ENCODE results near the gene ZFAND6. TPM values are rescaled to one million over a fixed set of nuclear protein-coding genes. Genes with fewer than 3 reads are reported as not detected.
A peak's percentile ranks its signal among the peaks of the same experiment; 100 is the strongest.

The ZFAND6 gene
- polyA plus RNA-seq, 3 donors: 41.6 to 106 (median 99.6) TPM

GRCh38 chr15:80081390-80081789 is 21.9 kb downstream of the ZFAND6 start:
- H3K4me1 ChIP-seq (ENCODE audit: control insufficient read depth in 1 of 2, insufficient read depth in 2 of 2, low read length in 2 of 2): peaks cover 12 to 16% of the 10 kb centered on the region in 2 donors
- no peaks in the 10 kb centered on the region for H3K27me3 ChIP-seq (ENCODE audit: control insufficient read depth in 2 of 2, insufficient read depth in 2 of 2, low read length in 2 of 2)
- H2AFZ ChIP-seq (ENCODE audit: insufficient read depth, low read depth, low read length, poor library complexity, severe bottlenecking): no peak overlapping the region
- peak overlapping the region in 5 of 7 donors; percentile 5 to 58 (median 38) for H3K27ac Mint-ChIP-seq
- peak overlapping the region; percentile 32 for H3K4me2 ChIP-seq (replicated peaks; ENCODE audit: extremely low read depth, low read length, poor library complexity, severe bottlenecking)
- intact Hi-C loops (cut with micrococcal nuclease): loop anchor here in 1 of 2 donors (10.0 kb wide), 1 partner anchor 53 kb away; no protein-coding TSS in a partner anchor
- H3K4me3 ChIP-seq (replicated peaks in 1 of 3; ENCODE audit: low read depth in 2 of 3, low read length in 3 of 3): peak overlapping the region in 1 of 3 experiments; percentile 5
- H3K4me3 Mint-ChIP-seq: no peak overlapping the region
- H3K9me3 ChIP-seq (replicated peaks in 1 of 2; ENCODE audit: control insufficient read depth in 1 of 2, insufficient read depth in 1 of 2, low read length in 2 of 2): no peaks in the 10 kb centered on the region
- TF ChIP-seq CTCF (IDR thresholded peaks at IDR 0.05): no peak
- DNase-seq: peak; percentile 72 to 83 (median 82)
- peaks cover 89% of the 10 kb centered on the region for H3K79me2 ChIP-seq (ENCODE audit: insufficient read depth, low read length)
- no peak overlapping the region for H3K9ac ChIP-seq (ENCODE audit: insufficient read depth, low read length, poor library complexity, severe bottlenecking)
- peak overlapping the region in 1 of 2 donors; percentile 69 for H3K27ac ChIP-seq (ENCODE audit: low read depth in 1 of 2, low read length in 2 of 2)
- H4K20me1 ChIP-seq (ENCODE audit: insufficient read depth, low read length): peaks cover 88% of the 10 kb centered on the region
- H3K36me3 ChIP-seq (replicated peaks in 1 of 2; ENCODE audit: control insufficient read depth in 1 of 2, insufficient read depth in 2 of 2, low read length in 2 of 2): peaks cover 3 to 10% of the 10 kb centered on the region in 2 donors
- H3K4me1 Mint-ChIP-seq: peaks cover 21% of the 10 kb centered on the region
- H3K36me3 Mint-ChIP-seq: peaks cover 10 to 17% of the 10 kb centered on the region in 2 donors
- peaks cover 0 to 3% (median 2%) of the 10 kb centered on the region in 7 donors for H3K9me3 Mint-ChIP-seq
- peaks cover 0 to 3% (median 0%) of the 10 kb centered on the region in 3 donors for H3K27me3 Mint-ChIP-seq (ENCODE audit: low read depth in 3 of 3)
- WGBS (ENCODE audit: insufficient coverage): no CpG with 5 or more reads among the region's 2 CpGs

- no peak overlapping the region for H2AFZ ChIP-seq (ENCODE audit: insufficient read depth, low read depth, low read length, poor library complexity, severe bottlenecking)
- no peak overlapping the region for H3K27ac ChIP-seq (ENCODE audit: low read depth in 1 of 2, low read length in 2 of 2)
- intact Hi-C loops (cut with micrococcal nuclease): loop anchor here in 1 of 2 donors (10.0 kb wide), 1 partner anchor 48 kb away; no protein-coding TSS in a partner anchor
- no peaks in the 10 kb centered on the region for H3K27me3 Mint-ChIP-seq (ENCODE audit: low read depth in 3 of 3)
- peaks cover 97% of the 10 kb centered on the region for H4K20me1 ChIP-seq (ENCODE audit: insufficient read depth, low read length)
- no peaks in the 10 kb centered on the region for H3K4me1 ChIP-seq (ENCODE audit: control insufficient read depth in 1 of 2, insufficient read depth in 2 of 2, low read length in 2 of 2)
- H3K9me3 ChIP-seq (replicated peaks in 1 of 2; ENCODE audit: control insufficient read depth in 1 of 2, insufficient read depth in 1 of 2, low read length in 2 of 2): no peaks in the 10 kb centered on the region
- DNase-seq: no peak
- H3K36me3 ChIP-seq (replicated peaks in 1 of 2; ENCODE audit: control insufficient read depth in 1 of 2, insufficient read depth in 2 of 2, low read length in 2 of 2): peaks cover 5 to 17% of the 10 kb centered on the region in 2 donors
- H3K4me3 ChIP-seq (replicated peaks in 1 of 3; ENCODE audit: low read depth in 2 of 3, low read length in 3 of 3): no peak overlapping the region
- no peak overlapping the region for H3K4me2 ChIP-seq (replicated peaks; ENCODE audit: extremely low read depth, low read length, poor library complexity, severe bottlenecking)
- peaks cover 18 to 22% of the 10 kb centered on the region in 2 donors for H3K36me3 Mint-ChIP-seq
- H3K9ac ChIP-seq (ENCODE audit: insufficient read depth, low read length, poor library complexity, severe bottlenecking): no peak overlapping the region
- TF ChIP-seq CTCF (IDR thresholded peaks at IDR 0.05): no peak
- WGBS (ENCODE audit: insufficient coverage): 67% methylated on average over 2 of the region's 5 CpGs
- no peaks in the 10 kb centered on the region for H3K27me3 ChIP-seq (ENCODE audit: control insufficient read depth in 2 of 2, insufficient read depth in 2 of 2, low read length in 2 of 2)
- H3K79me2 ChIP-seq (ENCODE audit: insufficient read depth, low read length): peaks cover 90% of the 10 kb centered on the region
- no peak overlapping the region for H3K27ac Mint-ChIP-seq
- no peak overlapping the region for H3K4me3 Mint-ChIP-seq
- no peaks in the 10 kb centered on the region for H3K9me3 Mint-ChIP-seq
- peaks cover 7% of the 10 kb centered on the region for H3K4me1 Mint-ChIP-seq
Measured at GRCh38 chr15:80087104-80087503, 27.6 kb downstream of the ZFAND6 start.

Measured in CD14-positive monocyte (primary cell).